HEK293T (cell line): ENCODE results near the gene ARHGAP27.

Source experiments
- CTCF ChIA-PET: fragments of 350-600 bp; formaldehyde crosslinking; extraction: SDS; loops from one replicate; lab custom pipeline; 2021; ENCODE audit warnings: antibody characterized with exemption, inconsistent platforms; lab: Yijun Ruan, JAX
- POLR2A ChIA-PET: fragments of 350-600 bp; formaldehyde crosslinking; extraction: SDS; loops from one replicate; lab custom pipeline; 2020; ENCODE audit warnings: antibody characterized with exemption, inconsistent platforms; lab: Yijun Ruan, JAX
- DNase-seq: peaks from one replicate; pipeline ENCODE4 v3.0.0; 2012; ENCODE audit warnings: mixed read lengths; ENCODE audit errors: extremely low spot score
- ARNT ChIP-seq: fragments of 450-650 bp; IDR thresholded peaks from 2 replicates; pipeline ENCODE4 v1.6.1; 2017; ENCODE audit warnings: mild to moderate bottlenecking
- BHLHE40 ChIP-seq: fragments of 450-650 bp; IDR thresholded peaks from 2 replicates; pipeline ENCODE4 v1.6.1; 2016; ENCODE audit warnings: mild to moderate bottlenecking, moderate library complexity, borderline replicate concordance
- CTBP1 ChIP-seq: fragments of 450-650 bp; IDR thresholded peaks from 2 replicates; pipeline ENCODE4 v1.6.1; 2016; ENCODE audit warnings: borderline replicate concordance
- ELF4 ChIP-seq: fragments of 450-650 bp; IDR thresholded peaks from 2 replicates; pipeline ENCODE4 v1.6.1; 2017; ENCODE audit warnings: antibody characterized with exemption
- FOXA1 ChIP-seq: fragments of 450-650 bp; IDR thresholded peaks from 2 replicates; pipeline ENCODE4 v1.6.1; 2016; ENCODE audit warnings: mild to moderate bottlenecking
- FOXK2 ChIP-seq: fragments of 450-650 bp; IDR thresholded peaks from 2 replicates; pipeline ENCODE4 v1.6.1; 2016; ENCODE audit warnings: mild to moderate bottlenecking
- FOXM1 ChIP-seq: fragments of 450-650 bp; IDR thresholded peaks from 2 replicates; pipeline ENCODE4 v1.6.1; 2017; ENCODE audit warnings: mild to moderate bottlenecking, borderline replicate concordance
- HDGF ChIP-seq: fragments of 450-650 bp; IDR thresholded peaks from 2 replicates; pipeline ENCODE4 v1.6.1; 2017; ENCODE audit warnings: antibody characterized with exemption, borderline replicate concordance
- L3MBTL2 ChIP-seq: fragments of 450-650 bp; conservative IDR thresholded peaks from 2 replicates; pipeline ENCODE4 v1.6.1; 2016; ENCODE audit warnings: mild to moderate bottlenecking
- LEF1 ChIP-seq: fragments of 450-650 bp; IDR thresholded peaks from 2 replicates; pipeline ENCODE4 v1.6.1; 2017; ENCODE audit warnings: mild to moderate bottlenecking, borderline replicate concordance
- NFRKB ChIP-seq: fragments of 450-650 bp; IDR thresholded peaks from 2 replicates; pipeline ENCODE4 v1.6.1; 2016; ENCODE audit warnings: mild to moderate bottlenecking, moderate library complexity
- SP1 ChIP-seq: fragments of 450-650 bp; IDR thresholded peaks from 2 replicates; pipeline ENCODE4 v1.6.1; 2017
- SUZ12 ChIP-seq: fragments of 450-650 bp; IDR thresholded peaks from 2 replicates; pipeline ENCODE4 v1.6.1; 2016; ENCODE audit warnings: mild to moderate bottlenecking
- TARDBP ChIP-seq: fragments of 450-650 bp; IDR thresholded peaks from 2 replicates; pipeline ENCODE4 v1.6.1; 2016
- ZNF384 ChIP-seq: fragments of 450-650 bp; IDR thresholded peaks from 2 replicates; pipeline ENCODE4 v1.6.1; 2016
- TF ChIP-seq, protein P1 (sequence below): fragments of 450-650 bp; IDR thresholded peaks from 2 replicates; pipeline ENCODE4 v1.6.1; 2016

Gene ARHGAP27

DNA sequence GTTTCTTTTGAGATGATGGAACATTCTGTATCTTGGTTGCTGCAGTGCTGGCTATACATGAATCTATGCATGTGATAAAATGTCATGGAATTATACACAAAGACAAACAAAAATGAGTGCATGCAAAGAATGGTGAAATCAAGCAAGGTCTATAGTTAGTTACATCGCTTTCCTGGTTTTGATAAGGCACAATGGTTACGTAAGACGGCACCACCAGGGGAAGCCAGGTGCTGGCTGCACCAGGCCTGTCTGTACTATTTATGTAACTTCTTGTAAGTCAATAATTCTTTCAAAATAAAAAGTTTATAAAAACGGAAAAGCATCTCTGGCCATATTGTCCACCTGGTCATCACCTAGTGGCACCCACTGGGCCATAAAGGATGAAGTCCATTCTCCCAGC lies 46.5 kb downstream of the ARHGAP27 start:
- ChIA-PET CTCF (interaction anchor here (0.8 to 3.0 kb wide), 6 partner anchors 8 to 167 kb away, joined by 3 to 28 read pairs (median 8); no protein-coding TSS in a partner anchor), POLR2A (interaction anchor here (2.1 kb wide), 1 partner anchor 109 kb away, joined by 5 read pairs; no protein-coding TSS in a partner anchor)
- no peak for TF ChIP-seq NFRKB
- TF ChIP-seq, protein P1, sequence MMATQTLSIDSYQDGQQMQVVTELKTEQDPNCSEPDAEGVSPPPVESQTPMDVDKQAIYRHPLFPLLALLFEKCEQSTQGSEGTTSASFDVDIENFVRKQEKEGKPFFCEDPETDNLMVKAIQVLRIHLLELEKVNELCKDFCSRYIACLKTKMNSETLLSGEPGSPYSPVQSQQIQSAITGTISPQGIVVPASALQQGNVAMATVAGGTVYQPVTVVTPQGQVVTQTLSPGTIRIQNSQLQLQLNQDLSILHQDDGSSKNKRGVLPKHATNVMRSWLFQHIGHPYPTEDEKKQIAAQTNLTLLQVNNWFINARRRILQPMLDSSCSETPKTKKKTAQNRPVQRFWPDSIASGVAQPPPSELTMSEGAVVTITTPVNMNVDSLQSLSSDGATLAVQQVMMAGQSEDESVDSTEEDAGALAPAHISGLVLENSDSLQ = no peak
- TF ChIP-seq CTBP1 = no peak
- no peak for TF ChIP-seq ZNF384
- TF ChIP-seq ELF4 = no peak
- TF ChIP-seq HDGF = no peak
- DNase-seq = no peak

DNA sequence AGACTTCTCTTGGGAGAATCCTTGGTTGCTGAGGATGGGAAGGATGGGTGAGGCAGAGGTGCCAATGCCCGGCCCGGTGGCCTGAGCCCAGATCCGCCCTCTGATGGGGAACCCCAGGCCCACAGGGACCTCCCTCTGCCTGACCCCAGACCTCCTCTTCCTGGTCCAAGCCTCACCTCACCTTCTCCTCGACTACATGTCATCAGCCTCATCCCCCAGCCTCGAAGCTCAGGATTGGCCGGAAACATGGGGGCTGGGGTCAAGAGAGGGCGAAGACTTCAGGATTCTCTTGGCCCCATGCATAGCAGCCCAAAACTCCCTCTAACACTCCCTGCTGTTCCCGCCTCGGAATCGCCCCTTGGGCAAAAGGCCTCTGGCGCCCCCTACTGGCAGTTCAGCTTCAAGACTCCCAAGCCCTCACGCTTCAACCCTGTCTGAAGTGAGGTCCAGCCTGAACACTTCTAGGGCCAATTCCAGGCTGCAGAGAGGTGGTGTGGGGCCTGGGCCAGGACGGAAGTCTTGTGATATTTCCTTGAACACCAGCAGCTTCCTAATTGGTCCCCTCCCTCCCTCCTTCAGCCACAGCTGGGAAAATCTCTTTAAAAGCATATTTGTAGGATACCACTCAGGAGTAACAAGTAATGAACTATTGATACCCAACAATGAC lies 47.2 kb downstream of the ARHGAP27 start:
- TF ChIP-seq TARDBP (no peak), L3MBTL2 (peak; percentile 34; the same call in 1 of the 2 replicates), HDGF (no peak)
- ChIA-PET POLR2A (interaction anchor here (1.3 to 2.1 kb wide), 2 partner anchors 108 to 237 kb away, joined by 4 to 5 read pairs; partner anchors contain the start of gene HEXIM1), CTCF (interaction anchor here (0.8 to 3.0 kb wide), 9 partner anchors 9 to 166 kb away, joined by 3 to 28 read pairs (median 6); no protein-coding TSS in a partner anchor)
- DNase-seq = peak; percentile 86

DNA sequence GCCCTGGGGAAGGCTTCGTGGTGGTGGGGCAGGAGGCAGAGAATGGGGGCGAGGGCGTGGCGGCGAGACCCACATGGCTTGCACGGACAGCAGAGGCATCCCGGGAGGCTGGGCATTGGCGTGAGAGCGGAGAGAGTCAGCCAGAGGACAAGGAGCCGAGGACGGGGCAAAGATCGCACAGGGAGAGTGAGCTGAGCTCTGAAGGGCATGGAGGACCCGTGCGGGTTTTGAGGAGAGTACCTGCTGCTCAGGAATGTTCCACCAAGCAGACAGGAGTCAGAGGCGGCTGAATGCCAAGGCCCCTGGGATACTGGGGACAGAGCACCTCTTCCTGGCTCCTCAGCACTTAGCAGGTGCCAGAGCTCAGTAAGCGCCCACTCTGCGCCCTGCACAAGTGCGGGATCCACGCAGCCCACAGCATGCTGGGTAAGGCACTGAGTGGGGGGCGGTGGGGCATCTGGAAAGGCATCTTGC lies 47.8 kb downstream of the ARHGAP27 start:
- POLR2A ChIA-PET = interaction anchor here (1.3 to 2.1 kb wide), 3 partner anchors 9 to 237 kb away, joined by 4 to 5 read pairs (median 4); partner anchors contain the start of gene HEXIM1
- no peak for DNase-seq
- CTCF ChIA-PET = interaction anchor here (0.6 to 3.0 kb wide), 8 partner anchors 10 to 166 kb away, joined by 3 to 28 read pairs (median 6); no protein-coding TSS in a partner anchor
- TF ChIP-seq ELF4 (no peak), FOXM1 (no peak), NFRKB (no peak), HDGF (no peak), CTBP1 (no peak), ZNF384 (no peak), SUZ12 (no peak), L3MBTL2 (no peak), BHLHE40 (no peak), LEF1 (no peak), TARDBP (no peak)

DNA sequence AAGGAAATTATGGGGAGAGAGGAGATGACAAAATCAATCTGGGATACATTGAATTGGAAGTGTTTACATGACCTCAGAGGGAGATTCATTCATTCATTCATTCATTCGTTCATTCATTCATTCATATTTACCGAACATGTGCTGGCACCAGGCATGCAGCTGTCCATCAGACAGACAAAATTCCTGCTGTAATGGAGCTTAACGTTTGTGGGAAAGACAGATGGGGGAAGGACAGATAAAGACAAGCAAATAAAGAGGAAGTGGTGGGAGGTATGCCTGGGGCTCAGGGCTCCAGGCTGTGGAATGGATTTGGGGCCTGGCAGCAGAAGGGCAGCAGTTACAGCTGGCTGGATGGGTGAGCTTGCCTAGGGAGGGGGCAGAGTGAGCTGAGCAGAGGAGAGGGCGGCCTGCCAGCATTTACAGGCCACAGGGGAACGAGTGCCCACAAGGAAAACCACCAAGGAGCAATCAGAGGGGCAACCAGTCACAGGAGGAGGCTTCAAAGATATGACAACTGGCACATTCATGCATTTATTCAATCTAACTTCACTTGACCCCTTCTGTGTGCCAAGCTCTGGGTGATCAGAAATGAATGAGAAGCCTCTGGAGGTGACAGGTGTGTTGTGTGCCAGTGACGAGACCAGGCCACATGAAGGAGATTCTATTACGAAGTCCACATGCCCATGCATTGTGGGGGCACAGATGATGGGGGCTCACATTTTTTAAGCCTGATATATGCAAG lies 48.5 kb downstream of the ARHGAP27 start:
- TF ChIP-seq, protein P1 = no peak
- no peak for TF ChIP-seq TARDBP
- no peak for TF ChIP-seq SP1
- TF ChIP-seq NFRKB = no peak
- no peak for TF ChIP-seq FOXK2
- TF ChIP-seq LEF1 = no peak
- no peak for TF ChIP-seq HDGF
- TF ChIP-seq L3MBTL2 = no peak
- no peak for TF ChIP-seq ARNT
- TF ChIP-seq BHLHE40 = no peak
- no peak for TF ChIP-seq FOXM1
- TF ChIP-seq CTBP1 = no peak
- no peak for TF ChIP-seq ELF4
- no peak for TF ChIP-seq ZNF384
- TF ChIP-seq FOXA1 = no peak
- no peak for TF ChIP-seq SUZ12
- POLR2A ChIA-PET = interaction anchor here (1.3 to 2.1 kb wide), 3 partner anchors 9 to 236 kb away, joined by 4 to 5 read pairs (median 4); partner anchors contain the start of gene HEXIM1
- CTCF ChIA-PET = interaction anchor here (0.6 to 3.0 kb wide), 8 partner anchors 10 to 399 kb away, joined by 3 to 28 read pairs (median 6); no protein-coding TSS in a partner anchor
- no peak for DNase-seq

DNA sequence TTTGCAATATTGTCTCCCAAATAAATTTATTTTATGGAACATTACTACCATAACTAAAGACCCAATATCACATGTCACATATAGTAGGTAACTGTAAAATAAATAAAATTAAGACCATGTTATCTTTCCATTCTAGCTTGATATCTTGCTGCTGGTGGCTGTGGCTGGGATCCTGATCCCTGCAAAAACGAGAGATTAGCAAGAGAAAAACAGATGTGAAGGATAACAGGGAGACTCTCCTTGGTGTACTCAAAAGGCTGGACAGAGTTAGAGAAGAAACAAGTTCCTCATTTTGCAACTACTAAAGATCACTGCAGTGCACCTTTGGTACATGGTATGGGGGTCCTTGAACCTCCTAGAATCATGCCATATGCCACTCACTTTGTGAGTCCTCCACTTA lies 49.7 kb downstream of the ARHGAP27 start:
- ChIA-PET POLR2A (no interaction called here), CTCF (interaction anchor here (1.2 kb wide), 1 partner anchor 247 kb away, joined by 3 read pairs; the partner anchor contains the start of gene ACBD4)
- no peak for DNase-seq
- TF ChIP-seq L3MBTL2 (no peak), NFRKB (no peak), ZNF384 (no peak), FOXM1 (no peak), BHLHE40 (no peak), FOXA1 (no peak), ARNT (no peak), ELF4 (no peak), FOXK2 (no peak), SUZ12 (no peak), SP1 (no peak), HDGF (no peak), CTBP1 (no peak), TARDBP (no peak), LEF1 (no peak)
- TF ChIP-seq, protein P1 = no peak
